Measurements from ENCODE around the gene CDK11A.
"Not testable (repeated sequence)": the region's sequence is repeated elsewhere in the genome, so short reads cannot be mapped to it uniquely, and the experiment has no call there.

GRCh38 chr1:1676087-1676486, 48.1 kb downstream of the CDK11A start:
- not testable (repeated sequence) for TF ChIP-seq CTCF, POLR2A, EP300, POLR2AphosphoS5 (IDR thresholded peaks at IDR 0.05)

All from gastroesophageal sphincter (tissue), 3 donors.